ENCODE results near the gene PEMT.

Gene PEMT

GRCh38 chr17:17514993-17515933, 76.2 kb downstream of the PEMT start:
- no peak for DNase-seq (ENCODE audit: low read depth)

GRCh38 chr17:17514361-17514992, 77.0 kb downstream of the PEMT start:
- no peak for DNase-seq (ENCODE audit: low read depth)

GRCh38 chr17:17513626-17514025, 77.9 kb downstream of the PEMT start:
- no peak for DNase-seq (ENCODE audit: low read depth)

GRCh38 chr17:17512866-17513265, 78.6 kb downstream of the PEMT start:
- no peak for DNase-seq (ENCODE audit: low read depth)

DNA sequence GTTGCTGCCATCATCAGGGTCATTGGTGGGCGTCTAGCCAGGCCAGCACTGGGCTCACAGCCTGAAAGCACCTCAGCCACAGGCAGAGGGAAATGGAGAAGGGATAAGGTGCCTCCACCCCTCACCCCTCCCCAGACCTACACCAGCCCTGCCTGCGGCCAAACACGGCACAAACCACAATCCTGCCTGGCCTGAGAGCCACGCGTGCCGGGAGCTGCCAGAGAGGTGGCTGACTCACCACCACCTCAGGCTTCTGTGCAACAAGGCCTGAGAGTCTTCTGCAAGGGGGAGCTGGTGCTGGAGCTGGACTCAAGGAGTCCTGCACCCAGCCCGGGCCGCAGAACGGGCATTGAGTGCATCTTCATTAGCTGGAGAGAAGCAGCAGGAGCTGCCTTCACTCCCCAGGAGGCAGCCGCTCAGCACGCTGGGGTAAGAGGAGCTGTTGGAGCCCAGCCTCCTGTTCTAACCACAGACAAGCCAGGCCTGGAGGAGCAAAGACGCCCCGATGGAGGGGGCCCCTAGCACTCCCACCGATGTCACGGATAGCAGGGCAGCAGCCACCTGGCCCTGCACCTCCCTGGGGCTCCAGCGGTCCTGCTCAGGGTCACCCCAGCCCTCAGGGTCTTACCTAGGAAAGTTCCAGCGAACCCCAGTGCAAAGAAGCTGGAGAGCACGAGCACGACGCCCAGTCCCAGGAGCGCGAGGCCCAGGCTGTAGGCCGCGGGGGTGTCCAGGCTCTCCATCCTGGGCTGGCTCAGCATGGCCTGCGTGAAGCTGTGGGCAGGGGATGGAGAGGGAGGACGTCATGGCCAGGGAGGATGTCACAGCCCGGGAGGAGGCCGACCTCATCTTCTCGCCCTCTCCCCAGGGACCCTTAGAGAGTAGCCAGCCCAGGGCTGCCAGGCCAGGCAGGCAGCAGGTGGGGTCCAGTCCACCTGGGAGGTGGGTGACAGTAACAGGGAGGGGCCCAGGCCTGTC, 79.3 kb downstream of the PEMT start:
- DNase-seq (ENCODE audit: low read depth): no peak

DNA sequence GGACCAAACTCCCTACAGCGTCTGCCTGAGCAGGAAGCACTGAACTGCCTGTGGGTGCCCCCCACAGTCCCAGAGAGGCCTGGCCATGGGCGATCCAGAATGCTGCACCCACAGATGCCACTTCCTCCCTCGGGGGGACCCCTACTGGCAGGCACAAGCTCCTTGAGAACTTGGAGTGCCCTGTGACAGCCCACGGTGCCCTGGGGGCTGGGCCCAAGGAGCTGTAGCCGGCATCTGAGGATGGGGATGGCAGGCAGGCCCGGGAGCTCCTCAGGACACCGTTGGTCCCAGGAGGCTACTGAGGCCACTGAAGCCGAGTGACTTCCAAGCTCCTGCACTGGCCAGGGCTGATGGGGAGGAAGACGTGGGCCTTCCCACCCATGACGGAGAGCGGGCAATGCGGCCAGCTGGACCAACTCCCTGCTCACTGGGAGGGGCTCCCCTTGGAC, 80.2 kb downstream of the PEMT start:
- no peak for DNase-seq (ENCODE audit: low read depth)

DNA sequence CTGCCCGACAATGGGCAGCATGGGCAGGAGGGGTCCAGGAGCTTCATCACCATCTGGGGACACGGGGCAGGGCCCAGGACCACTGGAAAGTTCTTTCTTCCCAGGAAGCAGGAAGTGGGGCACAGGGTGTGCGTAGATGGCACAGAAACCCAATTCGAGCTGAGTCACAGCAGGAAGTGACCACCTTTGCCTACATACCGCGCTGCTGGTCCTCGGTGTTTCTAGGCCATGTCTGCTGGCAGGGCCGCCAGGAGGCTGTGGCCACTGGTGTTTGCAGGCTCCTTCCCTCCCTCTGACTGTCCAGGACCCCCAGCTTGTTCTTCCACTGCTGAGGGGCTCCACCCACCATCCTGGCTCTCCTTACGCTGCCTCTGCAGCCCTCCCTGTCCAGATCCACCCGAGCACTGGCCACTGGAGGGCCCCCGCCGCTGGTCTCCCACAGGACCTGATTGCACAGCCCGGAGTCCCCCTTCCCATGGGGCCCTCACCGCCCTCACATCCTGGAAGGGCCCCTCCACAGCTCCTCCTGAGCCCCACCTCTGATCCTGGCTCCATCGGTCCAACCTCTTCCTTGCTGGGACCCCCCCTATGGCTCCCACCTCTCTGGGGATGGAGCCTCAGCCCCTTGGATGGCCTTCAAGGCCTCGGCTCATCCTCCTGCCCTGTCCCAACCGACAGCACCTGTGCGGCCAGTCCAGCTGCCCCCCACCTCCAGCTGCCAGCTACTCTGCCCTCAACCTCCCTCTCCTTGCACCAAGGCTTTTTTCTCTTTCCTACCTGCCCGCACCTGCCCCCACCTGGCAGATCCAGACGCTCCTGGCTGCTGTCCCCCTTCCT, 80.8 kb downstream of the PEMT start:
- no peak for DNase-seq (ENCODE audit: low read depth)

GRCh38 chr17:17509601-17510425, 81.7 kb downstream of the PEMT start:
- no peak for DNase-seq (ENCODE audit: low read depth)

DNA sequence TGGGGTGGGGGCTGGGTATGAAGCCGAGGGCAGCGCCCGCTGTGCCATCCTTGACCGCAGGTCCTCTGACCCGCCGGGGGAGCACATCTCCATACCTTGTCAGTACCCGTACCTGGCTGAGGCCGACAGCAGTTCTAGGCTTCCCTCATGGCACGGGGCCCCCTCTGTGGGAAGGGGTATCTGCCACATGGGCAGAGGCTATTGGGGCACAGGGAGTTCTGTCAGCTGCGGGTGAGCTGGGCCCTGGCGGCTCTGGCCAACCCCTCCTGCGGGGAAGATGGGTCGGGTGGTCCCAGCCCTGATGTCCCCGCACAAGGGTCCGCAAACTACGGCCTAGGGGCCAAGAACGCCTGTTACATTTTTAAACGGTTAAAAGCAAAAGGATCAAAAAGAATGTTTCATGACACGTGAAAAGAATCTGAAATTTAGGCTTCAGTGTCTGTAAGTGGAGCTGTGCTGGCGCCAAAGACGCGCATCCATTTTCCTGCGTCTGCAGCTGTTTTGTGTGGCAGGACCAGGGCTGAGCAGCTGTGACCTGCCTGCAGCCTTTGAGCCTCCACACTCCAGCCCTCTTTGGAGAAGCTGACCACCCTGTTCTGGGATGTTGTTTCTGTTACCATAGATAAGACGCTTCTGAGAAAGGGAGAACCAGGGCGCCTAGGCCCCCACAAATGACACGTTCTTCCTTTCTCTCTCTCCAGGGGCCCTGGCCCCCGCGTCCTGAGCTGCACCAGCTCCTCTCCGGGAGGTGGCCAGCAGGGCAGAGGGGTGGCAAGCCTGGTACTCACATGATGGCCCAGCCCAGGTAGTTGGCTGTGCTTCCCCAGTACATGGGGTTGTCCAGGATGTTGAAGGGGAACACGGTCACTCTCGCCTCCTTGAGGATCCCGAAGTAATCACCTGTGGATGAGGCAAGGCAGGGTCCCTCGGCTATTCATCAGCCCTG, 82.6 kb downstream of the PEMT start:
- no peak for DNase-seq (ENCODE audit: low read depth)

- no peak for DNase-seq (ENCODE audit: low read depth)
Measured at GRCh38 chr17:17508019-17508535, 83.4 kb downstream of the PEMT start.

GRCh38 chr17:17507465-17508011, 84.0 kb downstream of the PEMT start:
- no peak for DNase-seq (ENCODE audit: low read depth)

GRCh38 chr17:17506893-17507464, 84.5 kb downstream of the PEMT start:
- DNase-seq (ENCODE audit: low read depth): no peak

DNA sequence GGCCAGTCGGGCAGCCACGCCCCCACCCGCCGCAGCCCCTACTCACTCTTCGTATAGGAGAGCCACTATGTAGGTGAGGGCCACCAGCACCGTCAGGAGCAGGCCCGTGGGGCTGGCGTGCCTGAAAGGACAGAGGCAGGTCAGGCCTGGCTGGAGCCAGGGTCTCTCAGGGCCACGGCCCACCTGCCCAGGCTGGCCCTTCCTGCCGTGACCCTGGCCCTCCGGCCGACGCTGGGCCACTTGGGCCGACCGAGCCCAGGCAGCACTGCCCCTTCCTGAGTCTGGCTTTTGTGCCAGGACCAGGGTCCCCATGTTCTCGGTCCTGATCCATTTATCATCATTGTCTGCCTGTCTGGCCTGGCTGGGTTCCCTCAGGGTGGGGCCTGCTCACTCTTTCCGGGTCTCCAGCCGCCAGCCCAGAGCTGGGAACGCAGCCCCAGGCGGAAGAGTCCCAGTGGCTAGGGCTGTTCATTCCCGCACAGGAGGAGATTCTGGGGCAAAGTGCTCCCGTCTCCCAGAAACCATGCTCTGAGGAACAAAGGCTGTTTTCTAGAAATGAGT, 85.2 kb downstream of the PEMT start:
- no peak for DNase-seq (ENCODE audit: low read depth)

DNA sequence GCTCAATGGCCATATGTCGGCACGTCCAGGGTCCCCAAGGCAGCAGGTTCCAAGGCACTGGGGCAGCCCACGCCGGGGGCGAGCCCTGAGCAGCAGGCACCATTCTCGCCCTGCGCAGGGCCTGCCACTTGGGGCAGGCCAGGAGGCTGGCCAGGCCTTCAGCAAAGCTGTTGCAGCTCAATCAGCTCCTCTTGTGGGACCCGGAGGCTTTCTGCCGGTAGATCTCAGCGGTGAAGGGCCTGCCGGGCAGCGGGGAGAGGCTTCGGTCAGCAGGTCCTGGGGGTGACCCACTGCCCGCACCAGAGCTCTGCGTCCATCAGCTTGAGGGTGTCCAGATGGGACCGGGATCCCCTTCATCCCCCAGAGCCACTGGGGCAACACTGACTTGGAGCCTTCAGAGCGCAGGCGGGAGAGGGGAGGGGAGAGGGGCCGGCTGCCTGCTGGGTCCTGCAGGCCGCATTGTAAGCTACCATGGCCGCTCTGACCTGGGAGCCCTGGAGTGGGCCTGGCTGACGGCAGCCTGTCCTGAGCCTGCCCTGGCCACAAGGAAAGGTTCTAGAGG, 85.8 kb downstream of the PEMT start:
- no peak for DNase-seq (ENCODE audit: low read depth)

DNA sequence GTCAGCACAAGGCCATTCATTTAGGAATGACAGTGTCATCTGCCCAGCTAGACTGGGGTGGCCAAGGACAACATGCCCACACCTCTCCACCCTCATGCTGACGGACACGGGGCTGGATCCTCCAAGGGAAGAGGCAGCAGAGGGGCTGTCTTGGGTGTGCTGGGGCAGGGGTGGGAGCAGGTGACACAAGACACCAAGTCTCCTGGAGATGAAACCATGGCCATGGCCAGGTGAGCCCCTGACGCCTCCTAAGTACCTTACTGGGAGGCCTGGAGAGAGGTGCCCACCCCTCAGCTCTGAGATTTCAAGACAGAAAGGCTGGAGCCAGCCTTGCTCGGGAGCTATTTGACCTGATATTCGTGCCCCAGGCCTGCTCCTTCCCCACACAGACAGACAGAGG, 86.4 kb downstream of the PEMT start:
- no peak for DNase-seq (ENCODE audit: low read depth)

- DNase-seq (ENCODE audit: low read depth): no peak
Measured at GRCh38 chr17:17504341-17505140, 87.0 kb downstream of the PEMT start.
